Ishikawa (cell line): ENCODE data around the gene RBM38.

Source experiments
- CEBPB ChIP-seq: IDR thresholded peaks from 2 replicates; pipeline ENCODE4 v1.6.1; 2012
- CREB1 ChIP-seq: IDR thresholded peaks from 2 replicates; pipeline ENCODE4 v1.6.1; 2012; ENCODE audit warnings: low read depth
- EGR1 ChIP-seq: IDR thresholded peaks from 2 replicates; pipeline ENCODE4 v1.6.1; 2012
- EP300 ChIP-seq: IDR thresholded peaks from 2 replicates; pipeline ENCODE4 v1.6.1; 2012; ENCODE audit warnings: borderline replicate concordance
- FOXM1 ChIP-seq: IDR thresholded peaks from 2 replicates; pipeline ENCODE4 v1.6.1; 2012; ENCODE audit warnings: low read depth, borderline replicate concordance
- MAX ChIP-seq: IDR thresholded peaks from 2 replicates; pipeline ENCODE4 v1.6.1; 2012
- NFIC ChIP-seq: IDR thresholded peaks from 2 replicates; pipeline ENCODE4 v1.6.1; 2012
- RAD21 ChIP-seq: IDR thresholded peaks from 2 replicates; pipeline ENCODE4 v1.6.1; 2012; ENCODE audit warnings: low read depth
- REST ChIP-seq: IDR thresholded peaks from 2 replicates; pipeline ENCODE4 v1.6.1; 2012; ENCODE audit warnings: low read depth, mild to moderate bottlenecking
- TAF1 ChIP-seq: IDR thresholded peaks from 2 replicates; pipeline ENCODE4 v1.6.1; 2012; ENCODE audit warnings: low read depth, mild to moderate bottlenecking
- TCF12 ChIP-seq: IDR thresholded peaks from 2 replicates; pipeline ENCODE4 v1.6.1; 2012; ENCODE audit warnings: low read depth
- TEAD4 ChIP-seq: IDR thresholded peaks from 2 replicates; pipeline ENCODE4 v1.6.1; 2012
- USF1 ChIP-seq: IDR thresholded peaks from 2 replicates; pipeline ENCODE4 v1.6.1; 2012
- YY1 ChIP-seq: IDR thresholded peaks from 2 replicates; pipeline ENCODE4 v1.6.1; 2012; ENCODE audit warnings: low read depth
- ZBTB7A ChIP-seq: IDR thresholded peaks from 2 replicates; pipeline ENCODE4 v1.6.1; 2012; ENCODE audit warnings: low read depth

The RBM38 gene

GRCh38 chr20:57441510-57442154, 50.4 kb downstream of the RBM38 start:
- TF ChIP-seq FOXM1 (no peak), CEBPB (no peak), REST (no peak), YY1 (no peak), EP300 (no peak), MAX (no peak), TAF1 (no peak), RAD21 (no peak), NFIC (no peak), EGR1 (no peak), TCF12 (no peak)

GRCh38 chr20:57442158-57442887, 51.1 kb downstream of the RBM38 start:
- TF ChIP-seq EP300, result no peak
- no peak for TF ChIP-seq MAX

- TF ChIP-seq FOXM1 (no peak), USF1 (no peak), RAD21 (no peak), NFIC (no peak), EP300 (no peak), EGR1 (no peak), TEAD4 (no peak), ZBTB7A (no peak), CREB1 (no peak), TAF1 (no peak), REST (no peak), YY1 (no peak), CEBPB (no peak), MAX (no peak), TCF12 (no peak)
Observed at GRCh38 chr20:57442888-57443239, 51.7 kb downstream of the RBM38 start.

- TF ChIP-seq CREB1 (no peak), CEBPB (no peak), TEAD4 (no peak), REST (no peak), EGR1 (no peak), RAD21 (no peak), USF1 (no peak), MAX (no peak), TCF12 (no peak), EP300 (no peak), ZBTB7A (no peak), NFIC (no peak), FOXM1 (no peak), YY1 (no peak)
Observed at GRCh38 chr20:57443349-57444265, 52.4 kb downstream of the RBM38 start.
